ENCODE data around the gene TMEM244. TPM values are rescaled to one million over a fixed set of nuclear protein-coding genes. Genes with fewer than 3 reads are reported as not detected.

The TMEM244 gene
- total RNA-seq, 6 experiments from 2014 or later = not detected

DNA sequence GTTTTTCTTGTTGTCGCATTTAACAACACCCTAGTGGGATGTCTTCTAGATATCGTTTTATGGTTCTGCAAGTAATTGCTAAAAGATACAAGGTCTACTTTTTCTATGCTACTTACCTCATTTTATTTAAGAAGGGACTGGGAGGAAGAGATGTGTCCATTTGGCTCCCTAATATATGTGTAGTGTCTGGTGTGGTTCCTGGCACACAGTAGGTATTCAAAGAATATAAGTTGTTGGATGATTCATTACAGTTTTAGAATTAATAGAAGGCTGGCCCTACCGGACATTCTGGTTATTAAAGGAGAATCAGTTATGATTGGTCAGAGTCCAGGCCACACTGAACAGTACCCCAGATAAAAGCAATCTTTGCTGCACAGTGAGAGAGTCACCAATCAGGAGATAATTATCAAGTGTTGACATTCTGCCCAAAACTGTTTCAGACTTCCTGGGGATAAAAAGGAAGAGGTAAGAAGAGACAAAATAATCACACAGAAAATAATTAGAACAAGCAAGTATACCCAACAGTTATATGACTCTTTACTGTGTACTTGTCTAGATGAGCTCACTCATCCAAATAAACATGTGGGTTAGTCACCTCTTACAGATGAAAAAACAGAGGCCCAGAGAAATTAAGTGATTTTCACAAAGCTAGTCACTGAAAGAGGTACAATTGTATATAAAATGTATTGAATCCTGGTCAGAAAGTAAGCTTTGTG lies 7.0 kb downstream of the TMEM244 start:
- peak overlapping the region; percentile 59 for H3K27ac Mint-ChIP-seq
- TF ChIP-seq, protein P1, sequence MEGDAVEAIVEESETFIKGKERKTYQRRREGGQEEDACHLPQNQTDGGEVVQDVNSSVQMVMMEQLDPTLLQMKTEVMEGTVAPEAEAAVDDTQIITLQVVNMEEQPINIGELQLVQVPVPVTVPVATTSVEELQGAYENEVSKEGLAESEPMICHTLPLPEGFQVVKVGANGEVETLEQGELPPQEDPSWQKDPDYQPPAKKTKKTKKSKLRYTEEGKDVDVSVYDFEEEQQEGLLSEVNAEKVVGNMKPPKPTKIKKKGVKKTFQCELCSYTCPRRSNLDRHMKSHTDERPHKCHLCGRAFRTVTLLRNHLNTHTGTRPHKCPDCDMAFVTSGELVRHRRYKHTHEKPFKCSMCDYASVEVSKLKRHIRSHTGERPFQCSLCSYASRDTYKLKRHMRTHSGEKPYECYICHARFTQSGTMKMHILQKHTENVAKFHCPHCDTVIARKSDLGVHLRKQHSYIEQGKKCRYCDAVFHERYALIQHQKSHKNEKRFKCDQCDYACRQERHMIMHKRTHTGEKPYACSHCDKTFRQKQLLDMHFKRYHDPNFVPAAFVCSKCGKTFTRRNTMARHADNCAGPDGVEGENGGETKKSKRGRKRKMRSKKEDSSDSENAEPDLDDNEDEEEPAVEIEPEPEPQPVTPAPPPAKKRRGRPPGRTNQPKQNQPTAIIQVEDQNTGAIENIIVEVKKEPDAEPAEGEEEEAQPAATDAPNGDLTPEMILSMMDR (IDR thresholded peaks at IDR 0.05) = no peak
- peak; percentile 71 for DNase-seq

DNA sequence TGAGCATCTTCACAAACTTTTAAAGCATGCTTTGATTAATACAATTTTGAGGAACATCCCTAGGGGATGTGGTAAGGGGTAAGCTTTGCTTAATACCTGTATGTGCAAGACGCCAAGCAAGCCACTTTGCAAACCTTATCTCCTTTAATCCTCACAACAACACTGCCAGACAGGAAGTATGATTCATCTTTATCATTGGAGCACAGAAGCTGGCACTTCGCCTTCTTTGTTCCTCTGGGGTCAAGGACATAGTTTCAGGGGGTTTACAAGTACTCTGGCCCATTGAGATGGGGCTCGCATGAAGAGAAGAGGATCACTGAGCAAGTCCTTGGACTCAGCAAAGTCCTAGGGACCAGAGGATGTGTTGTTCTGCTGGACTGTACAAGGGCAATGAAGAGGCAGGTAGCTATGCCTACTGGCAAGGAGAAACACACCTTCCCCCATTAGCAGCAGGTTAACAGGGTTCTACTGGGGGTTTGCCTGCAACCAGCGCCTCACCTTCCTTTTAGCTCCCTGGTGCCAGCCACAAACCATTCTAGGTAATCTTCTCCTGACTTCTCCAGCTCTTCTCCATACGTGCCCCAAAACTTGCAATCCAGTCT lies 8.8 kb downstream of the TMEM244 start:
- H3K27me3 Mint-ChIP-seq (ENCODE audit: insufficient read depth) = no peaks in the 10 kb centered on the region; the same call in 1 of the 2 replicates
- H3K4me1 Mint-ChIP-seq (ENCODE audit: low read depth) = peaks cover 57% of the 10 kb centered on the region
- TF ChIP-seq, protein P1 (IDR thresholded peaks at IDR 0.05) = no peak
- peaks cover 8% of the 10 kb centered on the region for H3K36me3 Mint-ChIP-seq (ENCODE audit: low read depth)
- no peak overlapping the region for H3K27ac Mint-ChIP-seq
- no peak for DNase-seq
- no peak overlapping the region for H3K4me3 Mint-ChIP-seq
- peaks cover 7% of the 10 kb centered on the region for H3K9me3 Mint-ChIP-seq

More for the DNA sequence above, 7.0 kb downstream of the TMEM244 start:
- no peak overlapping the region for H3K4me3 Mint-ChIP-seq
- H3K9me3 Mint-ChIP-seq = peaks cover 7% of the 10 kb centered on the region
- H3K4me1 Mint-ChIP-seq (ENCODE audit: low read depth) = peaks cover 58% of the 10 kb centered on the region
- peaks cover 8% of the 10 kb centered on the region for H3K36me3 Mint-ChIP-seq (ENCODE audit: low read depth)
- no peaks in the 10 kb centered on the region; the same call in 1 of the 2 replicates for H3K27me3 Mint-ChIP-seq (ENCODE audit: insufficient read depth)

DNA sequence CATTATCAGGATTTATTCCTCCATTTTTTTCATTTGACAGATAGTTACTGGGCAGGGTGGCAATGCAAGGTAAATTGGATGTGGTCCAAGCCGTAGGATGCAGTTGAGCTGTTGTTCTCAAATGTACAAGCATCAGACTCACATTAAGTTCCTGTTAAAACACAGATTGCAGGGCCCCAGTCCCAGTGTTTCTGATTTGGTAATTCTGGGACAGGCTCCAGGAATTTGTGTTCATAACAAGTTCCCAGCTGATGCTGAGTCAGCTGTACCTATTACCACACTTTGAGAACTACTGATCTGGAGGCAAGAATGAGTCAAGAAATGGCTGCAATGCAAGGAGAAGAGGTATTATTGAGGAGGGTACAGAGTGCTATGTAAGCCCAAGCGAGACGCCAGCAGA lies 11.7 kb downstream of the TMEM244 start:
- TF ChIP-seq, protein P1 (IDR thresholded peaks at IDR 0.05) = no peak
- peak; percentile 70 for DNase-seq
- peaks cover 60% of the 10 kb centered on the region for H3K4me1 Mint-ChIP-seq (ENCODE audit: low read depth)
- no peak overlapping the region for H3K4me3 Mint-ChIP-seq
- H3K9me3 Mint-ChIP-seq = peaks cover 7% of the 10 kb centered on the region
- peaks cover 8% of the 10 kb centered on the region for H3K36me3 Mint-ChIP-seq (ENCODE audit: low read depth)
- H3K27me3 Mint-ChIP-seq (ENCODE audit: insufficient read depth) = no peaks in the 10 kb centered on the region; the same call in 1 of the 2 replicates
- H3K27ac Mint-ChIP-seq = no peak overlapping the region

DNA sequence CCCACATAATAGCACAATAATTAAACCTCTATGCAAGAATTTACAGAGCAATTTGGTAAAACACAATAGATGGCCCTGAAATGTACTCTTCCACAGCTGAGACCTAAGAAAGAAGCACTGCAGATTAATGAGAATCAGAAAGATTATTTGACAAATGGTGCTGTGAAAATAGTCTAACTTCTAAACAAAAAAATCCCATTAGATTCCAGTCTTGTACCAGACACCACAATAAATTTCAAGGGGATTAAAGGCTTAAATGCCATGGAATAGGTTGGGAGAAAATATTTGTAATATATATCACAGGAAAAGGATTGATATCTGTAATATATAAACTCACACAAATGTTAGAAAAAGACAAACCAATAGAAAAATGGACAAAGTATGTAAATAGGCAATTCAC lies 14.4 kb downstream of the TMEM244 start:
- Mint-ChIP-seq H3K4me3 (no peak overlapping the region), H3K27ac (no peak overlapping the region), H3K36me3 (ENCODE audit: low read depth) (peaks cover 8% of the 10 kb centered on the region), H3K27me3 (ENCODE audit: insufficient read depth) (no peaks in the 10 kb centered on the region; the same call in 1 of the 2 replicates), H3K4me1 (ENCODE audit: low read depth) (peaks cover 47% of the 10 kb centered on the region), H3K9me3 (peaks cover 7% of the 10 kb centered on the region)
- no peak for DNase-seq
- TF ChIP-seq, protein P1 (IDR thresholded peaks at IDR 0.05) = no peak

DNA sequence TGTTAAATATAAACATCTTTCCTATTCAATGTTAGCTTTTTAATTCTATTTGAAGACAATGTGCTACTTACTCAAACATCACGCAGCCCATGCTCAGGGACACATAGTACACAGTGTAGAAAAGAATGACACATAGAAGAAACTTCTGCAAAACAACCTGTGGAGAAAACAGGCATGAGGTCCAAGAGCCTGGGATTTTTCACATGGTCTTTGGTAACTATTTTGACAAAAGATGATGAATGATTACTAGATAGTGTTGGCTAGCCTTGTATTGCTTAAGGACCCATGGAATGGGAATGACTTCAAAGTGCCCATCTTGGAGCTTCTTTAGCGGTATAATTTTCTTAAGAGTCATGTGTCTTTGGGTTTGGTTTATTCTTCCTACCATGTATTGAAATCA lies 15.4 kb downstream of the TMEM244 start:
- TF ChIP-seq, protein P1 (IDR thresholded peaks at IDR 0.05) = no peak
- peaks cover 36% of the 10 kb centered on the region for H3K4me1 Mint-ChIP-seq (ENCODE audit: low read depth)
- no peaks in the 10 kb centered on the region; the same call in none of the 2 replicates for H3K27me3 Mint-ChIP-seq (ENCODE audit: insufficient read depth)
- H3K36me3 Mint-ChIP-seq (ENCODE audit: low read depth) = peaks cover 8% of the 10 kb centered on the region
- H3K4me3 Mint-ChIP-seq = no peak overlapping the region
- peaks cover 7% of the 10 kb centered on the region for H3K9me3 Mint-ChIP-seq
- H3K27ac Mint-ChIP-seq = no peak overlapping the region
- DNase-seq = no peak
